Smooth muscle cell of the coronary artery (primary cell): ENCODE data around the gene CTU2. TPM values are rescaled to one million over a fixed set of nuclear protein-coding genes. Genes with fewer than 3 reads are reported as not detected.

Source experiments
- total RNA-seq: library from RNA; depleted of rRNA; stranded (reverse); fragments of >200 nt; gene quantifications from 2 replicates; pipeline ENCODE4 v1.2.3, GENCODE V29; 2014; ENCODE audit warnings: low replicate concordance

Gene CTU2
- 12.4 and 23.7 TPM in 2 replicates for total RNA-seq

GRCh38 chr16:88706229-88706964 lies at the start of gene CTU2, which contains the start of gene RNF166:
TSS of gene CTU2 (plus strand) at chr16:88706503. CDS start at chr16:88706531, 28 bp downstream.
TSS of gene RNF166 (minus strand) at chr16:88706408. CDS start at chr16:88706325, 83 bp downstream.

GRCh38 chr16:88662843-88663606 lies 43.3 kb upstream of the CTU2 start, which contains the start of gene MVD:
TSS of gene MVD (minus strand) at chr16:88663091. CDS start at chr16:88663080, 11 bp downstream.

GRCh38 chr16:88686439-88687253 lies 19.7 kb upstream of the CTU2 start, which contains the start of gene SNAI3:
TSS of gene SNAI3 (minus strand) at chr16:88686507. CDS start at chr16:88686406, 101 bp downstream.

Other genes with a start within 250 kb of the CTU2 start
- gene ZC3H18, start 136.1 kb upstream of the CTU2 start, total RNA-seq = 8.3 and 9.5 TPM in 2 replicates
- gene IL17C, start 67.9 kb upstream of the CTU2 start, total RNA-seq = 0.15 TPM in 1 of 2 replicates, not detected in the other
- gene CYBA, start 55.5 kb upstream of the CTU2 start, total RNA-seq = 98.1 and 369 TPM in 2 replicates
- 41.4 and 74.9 TPM in 2 replicates for gene MVD, start 43.4 kb upstream of the CTU2 start, total RNA-seq
- not detected in 2 replicates for gene SNAI3, start 20.0 kb upstream of the CTU2 start, total RNA-seq
- 8.9 and 10.8 TPM in 2 replicates for gene RNF166, start 95 bp upstream of the CTU2 start, total RNA-seq
- gene PIEZO1, start 78.7 kb downstream of the CTU2 start, total RNA-seq = 127 and 192 TPM in 2 replicates
- 0.47 and 2.4 TPM in 2 replicates for gene CDT1, start 97.3 kb downstream of the CTU2 start, total RNA-seq
- 45.5 and 84.2 TPM in 2 replicates for gene APRT, start 105.4 kb downstream of the CTU2 start, total RNA-seq
- gene GALNS, start 150.4 kb downstream of the CTU2 start, total RNA-seq = 15.0 and 22.3 TPM in 2 replicates
- gene TRAPPC2L, start 150.6 kb downstream of the CTU2 start, total RNA-seq = 74.5 and 79.6 TPM in 2 replicates
- gene PABPN1L, start 160.2 kb downstream of the CTU2 start, total RNA-seq = not detected in 2 replicates